MCF 10A (cell line): Measurements from ENCODE around the gene IGSF8. TPM values are rescaled to one million over a fixed set of nuclear protein-coding genes. Genes with fewer than 3 reads are reported as not detected.
"Not testable (repeated sequence)": the region's sequence is repeated elsewhere in the genome, so short reads cannot be mapped to it uniquely, and the experiment has no call there.

Source experiments
- BruUV-seq: library from RNA; stranded (reverse); fragments of 400-500 nt; replicated peaks from 2 replicates; lab custom pipeline; 2021; lab: Mats Ljungman, UMichigan
- CTCF ChIA-PET: fragments of 300-600 bp; sonication (Branson Sonifier 250); formaldehyde crosslinking; extraction: SDS; loops from one replicate; lab custom pipeline; 2021; ENCODE audit warnings: antibody characterized with exemption, inconsistent platforms; lab: Yijun Ruan, JAX
- POLR2A ChIA-PET: fragments of 300-600, 350-650 bp; sonication (Branson Sonifier 250); formaldehyde crosslinking; extraction: SDS; loops from one replicate; lab custom pipeline; 2020; ENCODE audit warnings: antibody characterized with exemption, inconsistent platforms; lab: Yijun Ruan, JAX
- DNase-seq: peaks from one replicate; pipeline ENCODE4 v3.0.0-alpha.2; 2018; ENCODE audit not compliant: unreplicated experiment
- H3K27ac Mint-ChIP-seq: one replicate; pipeline ENCODE4 v1.8.0; 2022; ENCODE audit warnings: mild to moderate bottlenecking, low read depth, mixed read lengths; ENCODE audit not compliant: unreplicated experiment
- H3K27me3 Mint-ChIP-seq: one replicate; pipeline ENCODE4 v1.8.0; 2022; ENCODE audit warnings: mixed read lengths; ENCODE audit not compliant: insufficient read depth, unreplicated experiment
- H3K36me3 Mint-ChIP-seq: one replicate; pipeline ENCODE4 v1.8.0; 2022; ENCODE audit warnings: mild to moderate bottlenecking, moderate library complexity, mixed read lengths; ENCODE audit not compliant: insufficient read depth, unreplicated experiment
- H3K4me1 Mint-ChIP-seq: one replicate; pipeline ENCODE4 v1.8.0; 2022; ENCODE audit warnings: mixed read lengths; ENCODE audit not compliant: insufficient read depth, unreplicated experiment
- H3K4me3 Mint-ChIP-seq: one replicate; pipeline ENCODE4 v1.8.0; 2022; ENCODE audit warnings: mild to moderate bottlenecking, moderate library complexity, mixed read lengths; ENCODE audit not compliant: unreplicated experiment
- H3K9me3 Mint-ChIP-seq: one replicate; pipeline ENCODE4 v1.8.0; 2022; ENCODE audit warnings: mixed read lengths; ENCODE audit not compliant: unreplicated experiment
- intact Hi-C: fragments of 100-400 bp; cut with micrococcal nuclease; formaldehyde crosslinking; loops from 2 replicates; pipeline ENCODE4 v1.14.1; 2022
- total RNA-seq: library from RNA; stranded (reverse); gene quantifications from 2 replicates; pipeline ENCODE4 v1.2.3, GENCODE V29; 2022
- TF ChIP-seq, protein P1 (sequence below): fragments of 200-600 bp; IDR thresholded peaks from one replicate; pipeline ENCODE4 v1.8.0; 2022; ENCODE audit warnings: antibody characterized with exemption, mild to moderate bottlenecking; ENCODE audit not compliant: unreplicated experiment

Gene IGSF8
- total RNA-seq, 1 experiment from 2014 or later, result 13.8 TPM

DNA sequence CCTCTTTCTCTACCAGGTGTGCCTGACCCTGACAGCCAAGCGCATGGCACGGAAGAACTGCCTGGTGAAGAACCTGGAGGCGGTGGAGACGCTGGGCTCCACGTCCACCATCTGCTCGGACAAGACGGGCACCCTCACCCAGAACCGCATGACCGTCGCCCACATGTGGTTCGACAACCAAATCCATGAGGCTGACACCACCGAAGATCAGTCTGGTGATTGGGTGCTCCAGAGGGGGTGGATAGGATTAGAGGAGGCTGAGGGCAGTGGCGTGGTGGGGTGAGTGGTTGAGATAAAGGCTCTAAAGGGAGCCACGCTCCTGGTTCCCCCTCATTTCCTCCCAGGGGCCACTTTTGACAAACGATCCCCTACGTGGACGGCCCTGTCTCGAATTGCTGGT lies 30.2 kb upstream of the IGSF8 start:
- Mint-ChIP-seq H3K36me3 (peaks cover 6% of the 10 kb centered on the region), H3K4me3 (no peak overlapping the region), H3K27ac (no peak overlapping the region), H3K4me1 (peaks cover 47% of the 10 kb centered on the region), H3K9me3 (no peaks in the 10 kb centered on the region), H3K27me3 (peaks cover 12% of the 10 kb centered on the region)
- intact Hi-C loops, result no loop called here
- CTCF ChIA-PET, result interaction anchor here (0.6 to 2.3 kb wide), 17 partner anchors 19 to 1006 kb away, joined by 3 to 13 read pairs (median 4); no protein-coding TSS in a partner anchor
- POLR2A ChIA-PET, result interaction anchor here (0.6 to 1.3 kb wide), 3 partner anchors 58 to 132 kb away, joined by 3 to 4 read pairs (median 3); no protein-coding TSS in a partner anchor
- TF ChIP-seq, protein P1, sequence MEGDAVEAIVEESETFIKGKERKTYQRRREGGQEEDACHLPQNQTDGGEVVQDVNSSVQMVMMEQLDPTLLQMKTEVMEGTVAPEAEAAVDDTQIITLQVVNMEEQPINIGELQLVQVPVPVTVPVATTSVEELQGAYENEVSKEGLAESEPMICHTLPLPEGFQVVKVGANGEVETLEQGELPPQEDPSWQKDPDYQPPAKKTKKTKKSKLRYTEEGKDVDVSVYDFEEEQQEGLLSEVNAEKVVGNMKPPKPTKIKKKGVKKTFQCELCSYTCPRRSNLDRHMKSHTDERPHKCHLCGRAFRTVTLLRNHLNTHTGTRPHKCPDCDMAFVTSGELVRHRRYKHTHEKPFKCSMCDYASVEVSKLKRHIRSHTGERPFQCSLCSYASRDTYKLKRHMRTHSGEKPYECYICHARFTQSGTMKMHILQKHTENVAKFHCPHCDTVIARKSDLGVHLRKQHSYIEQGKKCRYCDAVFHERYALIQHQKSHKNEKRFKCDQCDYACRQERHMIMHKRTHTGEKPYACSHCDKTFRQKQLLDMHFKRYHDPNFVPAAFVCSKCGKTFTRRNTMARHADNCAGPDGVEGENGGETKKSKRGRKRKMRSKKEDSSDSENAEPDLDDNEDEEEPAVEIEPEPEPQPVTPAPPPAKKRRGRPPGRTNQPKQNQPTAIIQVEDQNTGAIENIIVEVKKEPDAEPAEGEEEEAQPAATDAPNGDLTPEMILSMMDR, result no peak
- no TSS peak for BruUV-seq
- DNase-seq, result no peak

DNA sequence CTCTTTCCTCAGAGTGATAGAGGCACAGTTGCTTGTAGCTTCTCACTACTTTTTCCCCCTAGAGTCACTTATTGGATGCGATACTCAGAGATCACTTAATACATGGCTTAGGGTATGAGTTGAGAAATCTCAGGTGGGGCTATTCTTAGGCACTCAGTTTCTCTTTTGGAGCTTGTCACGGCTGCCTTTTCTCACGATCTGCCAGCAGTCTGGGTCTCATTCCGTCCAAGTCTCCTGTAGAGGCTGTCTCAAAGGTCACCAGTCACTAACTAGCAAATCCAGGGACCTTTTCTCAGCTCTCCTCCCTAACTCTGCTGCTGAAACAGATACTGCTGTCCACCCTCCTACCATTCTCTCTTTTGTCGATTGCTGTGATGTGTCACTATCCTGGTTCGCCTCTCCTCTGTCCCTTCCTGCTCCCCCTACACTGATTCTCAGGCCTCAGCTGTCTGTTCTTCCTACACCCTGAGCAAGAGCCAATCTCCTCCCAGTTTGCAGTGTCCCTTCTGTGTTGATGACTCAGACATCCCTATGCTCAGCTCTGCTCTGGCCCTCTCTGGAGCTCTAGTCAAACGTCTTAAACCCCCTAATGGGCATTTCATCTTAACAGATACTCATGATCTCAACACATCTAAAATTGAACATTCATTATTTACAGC lies 29.6 kb upstream of the IGSF8 start:
- Mint-ChIP-seq H3K9me3 (no peaks in the 10 kb centered on the region), H3K27me3 (peaks cover 12% of the 10 kb centered on the region), H3K36me3 (peaks cover 6% of the 10 kb centered on the region), H3K27ac (peak overlapping the region; percentile 11), H3K4me3 (no peak overlapping the region), H3K4me1 (peaks cover 52% of the 10 kb centered on the region)
- CTCF ChIA-PET, result interaction anchor here (0.6 to 2.2 kb wide), 14 partner anchors 8 to 1007 kb away, joined by 3 to 13 read pairs (median 3); no protein-coding TSS in a partner anchor
- intact Hi-C loops, result no loop called here
- no TSS peak for BruUV-seq
- TF ChIP-seq, protein P1, result no peak
- POLR2A ChIA-PET, result interaction anchor here (0.7 to 1.3 kb wide), 4 partner anchors 11 to 133 kb away, joined by 3 to 6 read pairs (median 4); partner anchors contain the start of gene IGSF8
- peak; percentile 55 for DNase-seq

DNA sequence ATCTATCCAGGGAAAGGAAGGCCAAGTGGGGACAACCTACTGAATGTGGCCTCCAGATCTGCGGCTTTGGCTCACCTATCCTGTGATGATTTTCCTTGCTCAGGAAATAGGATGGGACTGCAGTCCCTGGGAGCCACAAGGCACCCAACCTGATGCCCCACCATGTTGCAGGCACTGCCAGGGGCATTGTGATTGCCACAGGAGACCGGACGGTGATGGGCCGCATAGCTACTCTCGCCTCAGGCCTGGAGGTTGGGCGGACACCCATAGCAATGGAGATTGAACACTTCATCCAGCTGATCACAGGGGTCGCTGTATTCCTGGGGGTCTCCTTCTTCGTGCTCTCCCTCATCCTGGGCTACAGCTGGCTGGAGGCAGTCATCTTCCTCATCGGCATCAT lies 29.0 kb upstream of the IGSF8 start:
- BruUV-seq, result no TSS peak
- intact Hi-C loops, result no loop called here
- CTCF ChIA-PET, result interaction anchor here (0.6 to 2.2 kb wide), 12 partner anchors 9 to 164 kb away, joined by 3 to 13 read pairs (median 3); no protein-coding TSS in a partner anchor
- Mint-ChIP-seq H3K9me3 (no peaks in the 10 kb centered on the region), H3K4me1 (peaks cover 48% of the 10 kb centered on the region), H3K4me3 (no peak overlapping the region), H3K27ac (no peak overlapping the region), H3K27me3 (peaks cover 6% of the 10 kb centered on the region), H3K36me3 (peaks cover 6% of the 10 kb centered on the region)
- TF ChIP-seq, protein P1, result no peak
- POLR2A ChIA-PET, result interaction anchor here (0.7 to 1.4 kb wide), 5 partner anchors 10 to 134 kb away, joined by 3 to 6 read pairs (median 4); partner anchors contain the start of gene IGSF8
- no peak for DNase-seq

DNA sequence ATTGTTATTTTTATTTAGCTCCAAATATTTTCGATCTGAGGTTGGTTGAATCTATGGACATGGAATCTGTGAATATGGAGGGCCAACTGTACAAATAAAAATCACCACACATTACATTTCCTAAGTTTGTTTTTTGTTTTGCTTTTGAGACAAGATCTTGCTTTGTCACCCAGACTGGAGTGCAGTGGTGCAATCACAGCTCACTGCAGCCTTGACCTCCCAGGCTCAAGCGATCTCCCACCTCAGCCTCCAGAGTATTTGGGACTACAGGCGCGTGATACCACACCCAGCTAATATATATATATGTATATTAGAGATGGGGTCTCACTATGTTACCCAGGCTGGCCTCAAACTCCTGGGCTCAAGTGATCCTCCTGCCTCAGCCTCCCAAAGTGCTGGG lies 27.9 kb upstream of the IGSF8 start:
- POLR2A ChIA-PET, result interaction anchor here (0.6 to 3.0 kb wide), 6 partner anchors 9 to 159 kb away, joined by 3 to 11 read pairs (median 4); partner anchors contain the start of genes DCAF8 and PEX19
- DNase-seq, intact Hi-C loops, H3K27ac Mint-ChIP-seq, H3K4me3 Mint-ChIP-seq, H3K36me3 Mint-ChIP-seq, H3K27me3 Mint-ChIP-seq, H3K9me3 Mint-ChIP-seq, BruUV-seq: not testable (repeated sequence)
- peaks cover 41% of the 10 kb centered on the region for H3K4me1 Mint-ChIP-seq
- CTCF ChIA-PET, result interaction anchor here (0.6 to 2.9 kb wide), 9 partner anchors 11 to 1797 kb away, joined by 3 to 15 read pairs (median 3); partner anchors contain the start of genes ATP1A2 and CASQ1
